ENCODE data around the gene PRPSAP2.
A peak's percentile ranks its signal among the peaks of the same experiment; 100 is the strongest.
"Not testable (repeated sequence)": the region's sequence is repeated elsewhere in the genome, so short reads cannot be mapped to it uniquely, and the experiment has no call there.

PRPSAP2 gene

GRCh38 chr17:18944646-18945045, 86.7 kb downstream of the PRPSAP2 start:
- DNase-seq (ENCODE audit: low spot score) = no peak

GRCh38 chr17:18946536-18946935, 88.6 kb downstream of the PRPSAP2 start:
- no peak for DNase-seq (ENCODE audit: low spot score)

DNA sequence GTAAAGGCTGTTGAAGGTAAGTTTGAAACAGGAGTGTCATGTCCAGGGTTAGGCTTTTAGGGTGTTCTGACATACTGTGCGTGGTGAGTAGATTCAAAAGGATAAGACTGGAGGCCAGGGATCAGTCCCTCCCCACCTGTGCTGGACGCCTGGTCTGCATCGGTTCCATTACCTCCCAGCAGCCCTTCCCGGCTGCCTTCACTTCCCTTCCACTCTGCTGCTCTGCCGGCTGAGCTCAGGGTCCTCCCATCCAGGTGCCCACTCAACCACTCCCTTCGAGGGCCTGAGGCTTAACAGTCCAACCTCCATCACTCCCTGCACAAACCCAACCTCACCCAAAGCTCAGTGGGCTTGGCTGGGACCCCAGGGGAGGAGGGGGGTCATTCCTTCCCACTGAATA, 89.9 kb downstream of the PRPSAP2 start:
- DNase-seq (ENCODE audit: low spot score) = no peak

GRCh38 chr17:18948476-18949006, 90.6 kb downstream of the PRPSAP2 start:
- no peak for DNase-seq (ENCODE audit: low spot score)

DNA sequence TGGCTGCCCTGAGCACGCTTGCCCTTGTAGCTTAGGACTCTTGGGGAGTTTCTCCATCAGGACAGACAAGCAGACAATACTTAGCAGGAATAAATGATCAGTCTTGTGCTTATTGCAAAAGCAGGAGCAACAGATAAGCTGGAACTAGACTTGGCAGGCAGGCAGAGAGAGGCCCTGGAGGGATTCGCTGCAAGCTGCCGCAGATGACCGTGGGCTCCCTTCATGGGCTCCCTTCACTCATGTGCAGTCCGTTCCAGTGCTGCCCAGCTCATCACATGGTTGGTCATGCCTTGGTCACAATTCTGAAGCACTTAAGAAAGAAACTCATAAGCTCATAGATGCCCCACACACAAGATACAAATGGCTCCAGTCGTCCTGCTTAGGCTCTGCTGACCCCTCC, 91.6 kb downstream of the PRPSAP2 start:
- DNase-seq (ENCODE audit: low spot score) = no peak

DNA sequence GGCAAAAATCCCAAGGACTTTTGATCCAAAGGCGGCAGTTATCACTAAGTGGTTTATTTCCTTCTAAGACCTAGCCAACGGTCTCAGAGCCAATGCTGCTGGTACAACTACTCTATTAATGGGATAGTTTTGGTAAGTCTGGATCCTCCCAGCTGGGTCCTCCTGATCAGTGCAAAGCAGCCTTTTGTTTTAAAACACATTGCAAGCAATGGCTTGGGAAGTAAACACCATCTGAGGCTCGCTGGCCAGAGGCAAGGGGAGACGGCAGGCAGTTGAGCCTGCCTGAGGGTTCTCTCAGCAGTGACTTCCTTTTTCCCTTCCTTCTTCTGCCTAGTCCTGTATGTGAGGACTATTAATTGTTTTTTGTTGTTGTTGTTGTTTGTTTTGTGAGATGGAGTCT, 92.4 kb downstream of the PRPSAP2 start:
- no peak for DNase-seq (ENCODE audit: low spot score)

GRCh38 chr17:18950944-18951905, 93.3 kb downstream of the PRPSAP2 start:
- DNase-seq (ENCODE audit: low spot score) = no peak

GRCh38 chr17:18951941-18952842, 94.3 kb downstream of the PRPSAP2 start, which contains the start of gene SLC5A10:
TSS of gene SLC5A10 (plus strand) at chr17:18952165. CDS start at chr17:18952206, 41 bp downstream.
- no peak for DNase-seq (ENCODE audit: low spot score)

DNA sequence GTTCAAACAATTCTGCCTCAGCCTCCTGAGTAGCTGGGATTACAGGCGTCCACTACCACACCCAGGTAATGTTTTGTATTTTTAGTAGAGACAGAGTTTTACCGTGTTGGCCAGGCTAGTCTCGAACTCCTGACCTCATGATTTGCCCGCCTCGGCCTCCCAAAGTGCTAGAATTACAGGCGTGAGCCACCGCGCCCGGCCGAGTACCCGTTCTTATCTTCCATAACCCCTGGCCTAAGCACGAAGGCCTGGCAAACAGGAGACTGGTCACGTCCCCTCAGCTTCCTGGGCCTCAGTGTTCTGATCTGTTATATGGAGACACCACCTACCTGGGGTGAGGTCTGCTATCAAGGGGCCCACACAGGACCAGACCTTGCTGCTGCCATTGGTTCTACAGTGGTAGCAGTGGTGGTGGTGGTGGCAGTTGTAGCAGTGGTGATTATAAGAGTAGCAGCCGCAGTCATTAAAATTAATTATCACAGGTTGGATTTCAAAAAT, 95.3 kb downstream of the PRPSAP2 start:
- DNase-seq (ENCODE audit: low spot score) = no peak

DNA sequence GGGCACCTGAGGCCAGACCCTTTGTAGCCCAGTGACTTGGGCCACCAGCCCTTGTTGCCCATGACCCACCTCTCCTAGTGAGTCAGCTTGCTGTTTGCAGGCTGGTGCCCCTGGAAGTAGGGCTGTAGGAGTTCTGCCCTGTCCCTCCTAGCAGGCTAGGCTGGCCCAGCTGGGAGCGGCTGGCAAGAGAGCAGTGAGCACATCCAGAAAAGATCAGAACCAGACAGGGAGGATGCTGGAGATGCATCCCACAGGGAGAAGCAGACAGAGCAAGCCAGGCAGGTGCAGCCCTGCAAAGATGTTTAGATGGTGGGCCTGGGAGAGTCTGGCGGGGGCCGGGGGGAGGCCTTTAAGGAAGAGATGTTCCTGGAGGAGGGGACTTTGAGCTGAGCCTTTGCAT, 96.4 kb downstream of the PRPSAP2 start:
- DNase-seq (ENCODE audit: low spot score) = no peak

DNA sequence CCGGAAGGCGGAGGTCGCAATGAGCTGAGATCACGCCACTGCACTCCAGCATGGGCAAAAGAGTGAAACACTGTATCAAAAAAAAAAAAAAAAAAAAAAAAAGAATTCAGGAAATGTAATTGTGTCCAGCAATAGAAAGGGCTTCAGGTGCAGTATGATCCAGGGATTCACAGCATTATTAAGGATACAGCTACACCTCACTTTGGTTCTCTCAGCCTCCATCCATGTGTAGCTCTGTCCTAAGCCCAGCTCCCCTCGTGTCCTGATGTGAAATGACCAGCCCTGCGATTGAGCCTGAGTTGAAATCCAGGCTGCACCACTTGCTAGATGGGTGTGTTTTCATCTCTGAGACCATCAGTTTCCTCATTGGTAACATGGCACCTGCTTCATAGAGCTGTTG, 97.1 kb downstream of the PRPSAP2 start:
- no peak for DNase-seq (ENCODE audit: low spot score)

GRCh38 chr17:18956021-18956420, 98.1 kb downstream of the PRPSAP2 start:
- not testable (repeated sequence) for DNase-seq (ENCODE audit: low spot score)

DNA sequence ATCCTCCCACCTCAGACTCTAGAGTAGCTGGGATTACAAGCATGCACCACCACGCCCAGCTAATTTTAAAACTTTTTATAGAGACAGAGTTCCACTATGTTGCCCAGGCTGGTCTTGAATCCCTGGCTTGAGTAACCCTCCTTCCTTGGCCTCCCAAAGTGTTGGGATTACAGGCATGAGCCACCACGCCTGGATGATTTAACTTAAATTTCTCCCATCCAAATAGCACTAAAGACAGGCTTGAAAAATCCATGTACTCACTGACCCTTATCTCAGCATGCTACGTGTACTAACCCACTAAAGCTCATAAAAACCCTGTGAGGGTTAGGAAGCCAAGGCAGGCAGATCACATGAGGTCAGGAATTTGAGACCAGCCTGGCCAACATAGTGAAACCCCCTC, 98.7 kb downstream of the PRPSAP2 start:
- DNase-seq (ENCODE audit: low spot score) = no peak

GRCh38 chr17:18957831-18958230, 99.9 kb downstream of the PRPSAP2 start:
- no peak for DNase-seq (ENCODE audit: low spot score)

DNA sequence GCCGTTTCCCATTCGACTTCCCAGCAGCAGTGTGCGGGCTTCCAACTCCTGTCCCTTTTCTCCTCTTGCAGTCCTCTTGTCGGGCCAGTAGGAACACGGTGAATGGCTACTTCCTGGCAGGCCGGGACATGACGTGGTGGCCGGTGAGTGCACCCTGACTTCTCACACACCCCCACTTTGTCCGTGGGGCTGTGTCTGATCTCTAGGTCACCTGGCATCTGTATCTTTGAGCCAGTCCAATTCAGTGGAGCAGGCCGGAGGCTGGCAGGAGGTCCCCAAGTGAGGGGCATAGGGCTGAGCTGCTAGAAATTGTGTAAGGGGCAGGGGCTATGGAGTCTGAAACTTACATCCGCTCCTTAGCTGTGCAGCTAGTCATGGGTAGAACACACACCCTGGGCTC, 100.7 kb downstream of the PRPSAP2 start:
- no peak for DNase-seq (ENCODE audit: low spot score)

- DNase-seq (ENCODE audit: low spot score) = no peak
Observed at GRCh38 chr17:18959071-18959844, 101.3 kb downstream of the PRPSAP2 start.

GRCh38 chr17:18959845-18960240, 101.9 kb downstream of the PRPSAP2 start:
- DNase-seq (ENCODE audit: low spot score) = no peak

DNA sequence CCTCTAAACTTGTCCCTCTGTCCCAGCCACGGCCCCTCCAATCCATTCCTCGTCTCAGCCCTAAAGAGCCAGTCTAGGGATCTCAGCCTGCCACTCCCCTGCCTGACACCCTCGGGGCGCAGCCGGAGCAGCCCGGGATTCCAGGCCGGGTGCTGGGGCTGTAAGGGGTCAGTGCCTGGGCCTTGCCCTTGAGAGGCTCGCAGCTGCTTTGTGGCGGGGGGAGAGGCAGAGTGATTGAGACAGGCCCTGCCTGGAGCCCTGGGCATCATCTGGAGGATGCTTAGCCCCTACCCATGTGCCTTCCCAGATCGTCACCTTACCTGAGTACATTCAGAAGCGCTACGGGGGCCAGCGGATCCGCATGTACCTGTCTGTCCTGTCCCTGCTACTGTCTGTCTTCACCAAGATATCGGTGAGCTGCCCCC, 102.3 kb downstream of the PRPSAP2 start:
- DNase-seq (ENCODE audit: low spot score) = no peak

GRCh38 chr17:18960803-18961511, 103.0 kb downstream of the PRPSAP2 start:
- DNase-seq (ENCODE audit: low spot score) = peak; percentile 72

DNA sequence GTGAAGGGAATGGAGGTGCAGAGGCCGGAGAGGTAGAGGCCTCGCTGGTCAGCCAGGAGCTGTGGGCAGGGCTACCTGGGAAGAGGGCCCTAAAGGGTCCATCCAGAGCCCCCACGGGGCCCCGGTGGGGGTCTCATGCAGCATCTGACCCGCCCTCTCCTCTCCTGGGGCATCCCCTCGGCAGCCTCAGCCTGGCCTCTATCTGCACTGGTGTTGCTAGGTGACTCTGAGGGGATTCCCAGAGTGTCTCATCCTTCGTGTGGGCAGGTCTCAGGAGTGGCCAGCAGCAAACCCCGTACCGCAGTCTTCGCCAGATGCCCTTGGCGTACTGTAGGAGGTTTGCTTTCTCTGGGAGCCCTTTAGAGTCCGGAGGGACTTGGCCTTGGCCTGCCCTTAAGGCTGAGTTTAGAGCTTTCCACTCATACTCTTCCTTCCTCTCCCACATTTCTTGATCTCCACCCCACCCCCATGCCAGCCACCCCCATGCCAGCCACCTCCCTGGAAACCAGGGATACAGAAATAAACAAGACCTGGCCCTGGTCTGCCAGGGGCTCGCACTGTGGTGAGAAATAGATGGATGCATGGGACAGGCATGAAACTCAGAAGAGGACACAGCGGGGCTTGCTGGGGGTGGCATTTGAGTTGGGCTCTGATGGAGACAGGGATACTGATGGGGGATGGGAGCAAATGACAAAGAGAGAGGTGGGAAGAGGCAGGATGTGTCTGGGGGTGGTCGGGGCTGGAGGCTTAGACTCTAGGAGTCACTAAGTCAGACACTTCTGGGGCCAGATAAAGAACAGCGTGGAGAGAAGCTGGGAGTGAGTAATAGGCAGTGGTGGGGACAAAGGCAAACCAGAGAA, 103.9 kb downstream of the PRPSAP2 start:
- no peak for DNase-seq (ENCODE audit: low spot score)
